ENCODE measurements around the gene HERC4. TPM values are rescaled to one million over a fixed set of nuclear protein-coding genes. Genes with fewer than 3 reads are reported as not detected.

Gene HERC4
- total RNA-seq, 1 experiment from 2014 or later, result 39.4 TPM

DNA sequence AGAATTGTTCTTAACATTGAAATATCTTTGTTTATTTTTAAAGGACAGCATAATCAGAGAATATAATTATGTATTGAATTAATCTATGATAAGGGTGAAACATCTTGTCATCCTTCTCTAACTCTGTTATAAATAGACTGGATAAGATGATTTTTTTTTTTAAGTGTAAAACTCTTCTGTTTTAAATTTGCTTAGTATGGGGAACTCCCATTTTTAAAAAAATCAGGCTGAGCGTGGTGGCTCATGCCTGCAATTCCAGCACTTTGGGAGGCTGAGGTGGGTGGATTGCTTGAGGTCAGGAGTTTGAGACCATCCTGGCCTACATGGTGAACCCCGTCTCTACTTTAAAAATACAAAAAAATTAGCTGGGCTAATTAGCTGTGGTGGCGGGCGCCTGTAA lies 9.4 kb upstream of the HERC4 start (continued):
- TF ChIP-seq, protein P1, sequence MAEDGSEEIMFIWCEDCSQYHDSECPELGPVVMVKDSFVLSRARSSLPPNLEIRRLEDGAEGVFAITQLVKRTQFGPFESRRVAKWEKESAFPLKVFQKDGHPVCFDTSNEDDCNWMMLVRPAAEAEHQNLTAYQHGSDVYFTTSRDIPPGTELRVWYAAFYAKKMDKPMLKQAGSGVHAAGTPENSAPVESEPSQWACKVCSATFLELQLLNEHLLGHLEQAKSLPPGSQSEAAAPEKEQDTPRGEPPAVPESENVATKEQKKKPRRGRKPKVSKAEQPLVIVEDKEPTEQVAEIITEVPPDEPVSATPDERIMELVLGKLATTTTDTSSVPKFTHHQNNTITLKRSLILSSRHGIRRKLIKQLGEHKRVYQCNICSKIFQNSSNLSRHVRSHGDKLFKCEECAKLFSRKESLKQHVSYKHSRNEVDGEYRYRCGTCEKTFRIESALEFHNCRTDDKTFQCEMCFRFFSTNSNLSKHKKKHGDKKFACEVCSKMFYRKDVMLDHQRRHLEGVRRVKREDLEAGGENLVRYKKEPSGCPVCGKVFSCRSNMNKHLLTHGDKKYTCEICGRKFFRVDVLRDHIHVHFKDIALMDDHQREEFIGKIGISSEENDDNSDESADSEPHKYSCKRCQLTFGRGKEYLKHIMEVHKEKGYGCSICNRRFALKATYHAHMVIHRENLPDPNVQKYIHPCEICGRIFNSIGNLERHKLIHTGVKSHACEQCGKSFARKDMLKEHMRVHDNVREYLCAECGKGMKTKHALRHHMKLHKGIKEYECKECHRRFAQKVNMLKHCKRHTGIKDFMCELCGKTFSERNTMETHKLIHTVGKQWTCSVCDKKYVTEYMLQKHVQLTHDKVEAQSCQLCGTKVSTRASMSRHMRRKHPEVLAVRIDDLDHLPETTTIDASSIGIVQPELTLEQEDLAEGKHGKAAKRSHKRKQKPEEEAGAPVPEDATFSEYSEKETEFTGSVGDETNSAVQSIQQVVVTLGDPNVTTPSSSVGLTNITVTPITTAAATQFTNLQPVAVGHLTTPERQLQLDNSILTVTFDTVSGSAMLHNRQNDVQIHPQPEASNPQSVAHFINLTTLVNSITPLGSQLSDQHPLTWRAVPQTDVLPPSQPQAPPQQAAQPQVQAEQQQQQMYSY (CRISPR knock-in tag; IDR thresholded peaks at IDR 0.05), result no peak
- TF ChIP-seq MLX (CRISPR knock-in tag; IDR thresholded peaks at IDR 0.05) (no peak), NR2C2 (CRISPR knock-in tag; IDR thresholded peaks at IDR 0.05) (no peak), AFF4 (CRISPR knock-in tag; IDR thresholded peaks at IDR 0.05; ENCODE audit: borderline replicate concordance) (no peak), ZNF317 (CRISPR knock-in tag; IDR thresholded peaks at IDR 0.05; ENCODE audit: borderline replicate concordance, low read depth) (no peak)
- TF ChIP-seq, protein P2, sequence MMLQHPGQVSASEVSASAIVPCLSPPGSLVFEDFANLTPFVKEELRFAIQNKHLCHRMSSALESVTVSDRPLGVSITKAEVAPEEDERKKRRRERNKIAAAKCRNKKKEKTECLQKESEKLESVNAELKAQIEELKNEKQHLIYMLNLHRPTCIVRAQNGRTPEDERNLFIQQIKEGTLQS (CRISPR knock-in tag; conservative IDR thresholded peaks at IDR 0.05), result no peak

DNA sequence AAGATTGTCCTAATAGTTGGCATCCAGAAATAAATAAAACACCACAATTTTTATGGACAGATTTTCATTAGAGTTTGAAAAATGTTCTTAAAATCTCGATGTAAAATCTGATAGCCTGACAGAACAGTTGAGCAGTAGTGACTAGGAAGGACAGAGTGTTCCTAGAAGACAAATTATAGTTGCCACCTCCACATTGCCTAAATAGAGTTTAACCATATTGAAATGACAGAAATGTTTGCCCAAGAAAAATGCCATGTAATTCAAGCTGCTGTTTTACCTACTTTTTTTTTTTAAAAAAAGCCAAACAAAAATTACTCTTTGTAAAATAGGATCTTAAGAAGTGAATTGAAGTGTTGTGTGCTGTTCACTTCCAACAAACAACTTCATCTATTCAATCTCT lies 8.9 kb upstream of the HERC4 start:
- ChIA-PET POLR2A (no interaction called here), CTCF (no interaction called here)
- H3K27ac Mint-ChIP-seq, result no peak overlapping the region
- H3K4me3 Mint-ChIP-seq, result no peak overlapping the region
- DNase-seq (ENCODE audit: low spot score), result no peak
- no peaks in the 10 kb centered on the region for H3K27me3 Mint-ChIP-seq (ENCODE audit: low read depth)
- H3K36me3 Mint-ChIP-seq, result no peaks in the 10 kb centered on the region
- peaks cover 30% of the 10 kb centered on the region for H3K4me1 Mint-ChIP-seq
- no peaks in the 10 kb centered on the region for H3K9me3 Mint-ChIP-seq
- ATAC-seq, result no peak
- TF ChIP-seq ZNF121 (CRISPR knock-in tag; IDR thresholded peaks at IDR 0.05) (no peak), ZNF138 (CRISPR knock-in tag; conservative IDR thresholded peaks at IDR 0.05) (no peak), FOXK1 (CRISPR knock-in tag; IDR thresholded peaks at IDR 0.05) (no peak), ARID4B (CRISPR knock-in tag; IDR thresholded peaks at IDR 0.05; ENCODE audit: borderline replicate concordance) (no peak), CTCF (IDR thresholded peaks at IDR 0.05) (no peak)
- TF ChIP-seq, protein P3, sequence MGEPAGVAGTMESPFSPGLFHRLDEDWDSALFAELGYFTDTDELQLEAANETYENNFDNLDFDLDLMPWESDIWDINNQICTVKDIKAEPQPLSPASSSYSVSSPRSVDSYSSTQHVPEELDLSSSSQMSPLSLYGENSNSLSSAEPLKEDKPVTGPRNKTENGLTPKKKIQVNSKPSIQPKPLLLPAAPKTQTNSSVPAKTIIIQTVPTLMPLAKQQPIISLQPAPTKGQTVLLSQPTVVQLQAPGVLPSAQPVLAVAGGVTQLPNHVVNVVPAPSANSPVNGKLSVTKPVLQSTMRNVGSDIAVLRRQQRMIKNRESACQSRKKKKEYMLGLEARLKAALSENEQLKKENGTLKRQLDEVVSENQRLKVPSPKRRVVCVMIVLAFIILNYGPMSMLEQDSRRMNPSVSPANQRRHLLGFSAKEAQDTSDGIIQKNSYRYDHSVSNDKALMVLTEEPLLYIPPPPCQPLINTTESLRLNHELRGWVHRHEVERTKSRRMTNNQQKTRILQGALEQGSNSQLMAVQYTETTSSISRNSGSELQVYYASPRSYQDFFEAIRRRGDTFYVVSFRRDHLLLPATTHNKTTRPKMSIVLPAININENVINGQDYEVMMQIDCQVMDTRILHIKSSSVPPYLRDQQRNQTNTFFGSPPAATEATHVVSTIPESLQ (CRISPR knock-in tag; IDR thresholded peaks at IDR 0.05), result no peak
- TF ChIP-seq, protein P4, sequence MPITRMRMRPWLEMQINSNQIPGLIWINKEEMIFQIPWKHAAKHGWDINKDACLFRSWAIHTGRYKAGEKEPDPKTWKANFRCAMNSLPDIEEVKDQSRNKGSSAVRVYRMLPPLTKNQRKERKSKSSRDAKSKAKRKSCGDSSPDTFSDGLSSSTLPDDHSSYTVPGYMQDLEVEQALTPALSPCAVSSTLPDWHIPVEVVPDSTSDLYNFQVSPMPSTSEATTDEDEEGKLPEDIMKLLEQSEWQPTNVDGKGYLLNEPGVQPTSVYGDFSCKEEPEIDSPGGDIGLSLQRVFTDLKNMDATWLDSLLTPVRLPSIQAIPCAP (CRISPR knock-in tag; IDR thresholded peaks at IDR 0.05), result no peak
- TF ChIP-seq, protein P5, sequence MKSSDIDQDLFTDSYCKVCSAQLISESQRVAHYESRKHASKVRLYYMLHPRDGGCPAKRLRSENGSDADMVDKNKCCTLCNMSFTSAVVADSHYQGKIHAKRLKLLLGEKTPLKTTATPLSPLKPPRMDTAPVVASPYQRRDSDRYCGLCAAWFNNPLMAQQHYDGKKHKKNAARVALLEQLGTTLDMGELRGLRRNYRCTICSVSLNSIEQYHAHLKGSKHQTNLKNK (CRISPR knock-in tag; IDR thresholded peaks at IDR 0.05), result no peak
- TF ChIP-seq, protein P6, sequence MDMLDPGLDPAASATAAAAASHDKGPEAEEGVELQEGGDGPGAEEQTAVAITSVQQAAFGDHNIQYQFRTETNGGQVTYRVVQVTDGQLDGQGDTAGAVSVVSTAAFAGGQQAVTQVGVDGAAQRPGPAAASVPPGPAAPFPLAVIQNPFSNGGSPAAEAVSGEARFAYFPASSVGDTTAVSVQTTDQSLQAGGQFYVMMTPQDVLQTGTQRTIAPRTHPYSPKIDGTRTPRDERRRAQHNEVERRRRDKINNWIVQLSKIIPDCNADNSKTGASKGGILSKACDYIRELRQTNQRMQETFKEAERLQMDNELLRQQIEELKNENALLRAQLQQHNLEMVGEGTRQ (CRISPR knock-in tag; IDR thresholded peaks at IDR 0.05), result no peak

Data from WTC11 (cell line).